Measurements from ENCODE around the gene NPIPB8.
"Not testable (repeated sequence)": the region's sequence is repeated elsewhere in the genome, so short reads cannot be mapped to it uniquely, and the experiment has no call there.

Gene NPIPB8

DNA sequence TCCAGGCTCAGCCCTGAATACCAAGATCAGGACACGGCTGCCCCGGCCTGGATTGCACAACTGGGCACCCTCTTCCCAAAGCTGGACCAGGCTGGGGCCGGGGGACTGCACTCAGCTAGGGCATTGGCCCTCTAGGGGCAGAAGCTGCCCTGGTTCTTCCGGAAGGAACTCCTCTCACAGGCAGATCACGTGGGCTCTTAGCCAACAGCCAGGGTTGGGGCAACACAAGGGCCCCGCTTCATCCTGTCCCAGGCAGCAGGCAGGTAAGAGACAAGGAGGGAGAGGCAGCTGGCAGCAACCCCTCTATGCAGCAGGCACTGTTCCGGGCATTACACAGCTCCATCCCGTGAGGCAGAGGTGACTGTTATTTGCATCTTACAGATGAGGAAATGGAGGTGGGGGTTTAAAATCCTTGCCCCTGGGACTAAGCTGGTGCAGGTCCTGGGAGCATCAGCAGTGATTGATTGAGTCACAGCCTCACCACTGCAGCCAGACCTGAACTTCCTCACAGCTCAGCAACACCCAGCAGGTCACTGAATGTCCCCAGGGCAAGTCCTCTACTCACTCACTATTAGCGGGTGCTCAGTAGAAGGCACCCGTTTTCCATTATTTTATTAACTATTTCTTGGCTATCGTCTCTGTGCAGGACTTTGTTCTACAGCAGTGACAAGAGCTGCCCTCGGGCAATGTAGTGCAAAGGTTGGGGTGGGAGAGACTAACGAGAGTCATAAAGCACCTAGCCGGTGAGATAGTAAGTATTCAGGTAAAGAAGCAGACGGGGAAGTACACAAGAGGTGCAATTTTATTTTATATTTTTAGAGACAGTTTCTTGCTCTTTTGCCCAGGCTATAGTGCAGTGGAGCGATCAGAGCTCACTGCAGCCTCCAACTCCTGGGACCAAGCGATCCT lies 38.2 kb upstream of the NPIPB8 start:
- H3K36me3 ChIP-seq (ENCODE audit: control insufficient read depth, insufficient read depth, low read length); H3K9ac ChIP-seq (ENCODE audit: low read length); H3K4me3 ChIP-seq (ENCODE audit: low read length): not testable (repeated sequence)

GRCh38 chr16:28600965-28601364 lies 36.9 kb upstream of the NPIPB8 start:
- H3K4me1 ChIP-seq (ENCODE audit: control insufficient read depth, insufficient read depth, low read length); H3K4me3 ChIP-seq (ENCODE audit: low read length); H3K27me3 ChIP-seq (ENCODE audit: control insufficient read depth, insufficient read depth, low read length); H3K27ac ChIP-seq (ENCODE audit: low read depth, low read length); H3K9ac ChIP-seq (ENCODE audit: low read length); H3K36me3 ChIP-seq (ENCODE audit: control insufficient read depth, insufficient read depth, low read length): not testable (repeated sequence)

More for the DNA sequence above, 38.2 kb upstream of the NPIPB8 start:
- not testable (repeated sequence) for H3K27me3 ChIP-seq (ENCODE audit: control insufficient read depth, insufficient read depth, low read length); H3K27ac ChIP-seq (ENCODE audit: low read depth, low read length); H3K4me1 ChIP-seq (ENCODE audit: control insufficient read depth, insufficient read depth, low read length)

DNA sequence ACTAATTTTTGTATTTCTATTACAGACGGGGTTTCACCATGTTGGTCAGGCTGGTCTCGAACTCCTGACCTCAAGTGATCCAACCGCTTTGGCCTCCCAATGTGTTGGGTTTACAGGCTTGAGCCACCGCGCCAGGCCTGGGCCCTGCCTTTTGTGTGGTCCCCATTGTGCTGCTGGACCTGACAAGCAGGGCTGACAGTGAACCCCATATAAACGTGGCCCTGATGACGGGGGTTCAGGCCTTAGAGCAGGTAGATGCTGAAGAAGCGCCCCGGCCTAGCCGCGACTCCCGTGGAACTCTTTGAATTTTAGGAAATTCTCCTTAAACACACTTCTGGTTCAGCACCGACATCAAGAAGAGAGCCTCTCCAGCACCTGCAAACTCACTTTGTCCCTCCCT lies 36.3 kb upstream of the NPIPB8 start:
- not testable (repeated sequence) for H3K36me3 ChIP-seq (ENCODE audit: control insufficient read depth, insufficient read depth, low read length); H3K27ac ChIP-seq (ENCODE audit: low read depth, low read length); H3K27me3 ChIP-seq (ENCODE audit: control insufficient read depth, insufficient read depth, low read length); H3K4me3 ChIP-seq (ENCODE audit: low read length); H3K4me1 ChIP-seq (ENCODE audit: control insufficient read depth, insufficient read depth, low read length); H3K9ac ChIP-seq (ENCODE audit: low read length)

DNA sequence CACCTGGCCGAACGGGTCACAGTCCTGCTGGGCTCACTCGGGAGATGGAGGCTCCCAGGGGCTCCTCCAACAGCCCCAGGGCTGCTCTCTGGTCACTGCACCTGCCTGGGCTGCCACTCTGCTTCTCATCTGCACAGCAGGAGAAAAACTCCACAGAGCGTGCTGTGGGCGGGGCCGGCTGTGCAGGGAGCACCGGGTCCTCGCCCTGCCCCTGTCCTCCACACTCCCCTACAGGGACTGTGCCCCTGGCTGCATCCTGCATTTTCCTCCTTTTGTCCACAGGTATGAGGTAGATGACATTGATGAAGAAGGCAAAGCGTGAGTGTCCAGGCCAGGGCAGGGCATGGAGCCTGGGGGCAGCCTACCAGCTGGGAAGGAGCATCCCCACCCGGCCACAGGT lies 35.8 kb upstream of the NPIPB8 start:
- not testable (repeated sequence) for H3K27ac ChIP-seq (ENCODE audit: low read depth, low read length); H3K9ac ChIP-seq (ENCODE audit: low read length); H3K36me3 ChIP-seq (ENCODE audit: control insufficient read depth, insufficient read depth, low read length); H3K4me1 ChIP-seq (ENCODE audit: control insufficient read depth, insufficient read depth, low read length); H3K4me3 ChIP-seq (ENCODE audit: low read length); H3K27me3 ChIP-seq (ENCODE audit: control insufficient read depth, insufficient read depth, low read length)

DNA sequence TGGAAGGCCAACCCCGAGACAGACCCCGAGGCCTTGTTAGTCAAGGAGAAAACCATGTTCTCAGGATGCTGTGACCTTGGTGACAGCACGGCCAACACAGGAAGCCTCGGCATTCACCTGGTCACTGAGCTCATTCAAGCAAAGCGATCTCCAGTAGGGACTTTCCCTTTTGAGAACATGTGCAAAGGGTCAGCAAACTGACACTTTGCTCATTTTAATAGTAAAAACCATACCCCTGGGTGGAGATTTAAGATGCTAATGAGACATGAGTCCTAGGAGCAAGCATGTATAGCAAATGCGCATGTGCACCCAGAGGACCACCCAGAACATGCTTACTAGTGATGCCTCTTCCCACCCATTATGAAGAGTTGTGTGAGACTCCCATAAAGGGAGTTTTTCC lies 35.3 kb upstream of the NPIPB8 start:
- H3K27ac ChIP-seq (ENCODE audit: low read depth, low read length), result no peak overlapping the region
- H3K4me3 ChIP-seq (ENCODE audit: low read length), result no peak overlapping the region
- H3K9ac ChIP-seq (ENCODE audit: low read length), result no peak overlapping the region
- no peaks in the 10 kb centered on the region for H3K36me3 ChIP-seq (ENCODE audit: control insufficient read depth, insufficient read depth, low read length)
- H3K4me1 ChIP-seq (ENCODE audit: control insufficient read depth, insufficient read depth, low read length), result no peaks in the 10 kb centered on the region
- H3K27me3 ChIP-seq (ENCODE audit: control insufficient read depth, insufficient read depth, low read length), result no peaks in the 10 kb centered on the region

GRCh38 chr16:28603381-28604185 lies 34.3 kb upstream of the NPIPB8 start:
- Histone ChIP-seq H3K4me3 (ENCODE audit: low read length) (no peak overlapping the region), H3K27me3 (ENCODE audit: control insufficient read depth, insufficient read depth, low read length) (no peaks in the 10 kb centered on the region), H3K27ac (ENCODE audit: low read depth, low read length) (no peak overlapping the region), H3K9ac (ENCODE audit: low read length) (no peak overlapping the region), H3K4me1 (ENCODE audit: control insufficient read depth, insufficient read depth, low read length) (no peaks in the 10 kb centered on the region), H3K36me3 (ENCODE audit: control insufficient read depth, insufficient read depth, low read length) (no peaks in the 10 kb centered on the region)

- Histone ChIP-seq H3K36me3 (ENCODE audit: control insufficient read depth, insufficient read depth, low read length) (no peaks in the 10 kb centered on the region), H3K4me1 (ENCODE audit: control insufficient read depth, insufficient read depth, low read length) (no peaks in the 10 kb centered on the region)
Observed at GRCh38 chr16:28604186-28604565, 33.7 kb upstream of the NPIPB8 start.

DNA sequence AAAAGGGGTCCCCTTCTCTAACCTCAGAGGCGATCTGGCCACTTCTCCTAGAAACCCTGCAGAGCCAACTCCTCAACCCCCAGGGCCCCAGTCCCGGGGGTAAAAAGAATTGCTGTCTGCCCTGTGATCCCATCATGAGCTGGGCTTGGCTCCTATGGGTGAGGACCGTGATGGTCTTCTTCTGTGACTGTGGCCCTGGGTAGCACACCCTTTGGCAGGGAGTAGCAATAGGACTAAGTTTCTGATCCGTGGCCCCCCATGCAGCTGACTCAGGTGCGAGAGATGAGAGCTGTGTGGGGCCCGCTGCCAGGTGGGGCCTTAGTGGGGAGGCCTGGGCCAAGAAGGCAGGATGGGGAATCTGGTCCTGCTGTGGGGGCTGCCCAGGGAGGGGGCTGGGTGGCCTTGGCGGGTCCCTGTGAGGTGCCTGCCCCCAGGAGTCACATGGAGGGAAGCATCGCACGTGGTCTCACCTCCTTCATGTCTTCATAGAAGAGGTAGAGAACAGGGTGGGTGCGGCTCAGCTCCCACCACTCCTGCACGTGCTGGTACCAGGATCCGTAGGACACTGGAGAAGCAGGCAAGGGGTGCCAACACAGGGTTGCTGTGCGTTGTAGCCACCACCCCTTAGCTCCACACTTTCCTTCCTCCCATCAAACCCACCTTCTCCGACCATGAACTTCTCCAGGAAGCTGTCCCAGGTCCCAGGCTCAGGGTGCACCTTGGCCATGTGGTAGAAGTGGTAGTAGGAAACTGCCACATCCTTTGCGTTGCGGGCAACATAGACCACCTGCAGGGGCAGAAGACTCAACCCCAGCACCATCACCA lies 31.4 kb upstream of the NPIPB8 start:
- Histone ChIP-seq H3K27ac (ENCODE audit: low read depth, low read length) (no peak overlapping the region), H3K4me1 (ENCODE audit: control insufficient read depth, insufficient read depth, low read length) (no peaks in the 10 kb centered on the region), H3K9ac (ENCODE audit: low read length) (no peak overlapping the region)

More at GRCh38 chr16:28604186-28604565, 33.7 kb upstream of the NPIPB8 start:
- Histone ChIP-seq H3K9ac (ENCODE audit: low read length) (no peak overlapping the region), H3K27me3 (ENCODE audit: control insufficient read depth, insufficient read depth, low read length) (no peaks in the 10 kb centered on the region), H3K4me3 (ENCODE audit: low read length) (no peak overlapping the region), H3K27ac (ENCODE audit: low read depth, low read length) (no peak overlapping the region)

GRCh38 chr16:28607116-28607623 lies 30.7 kb upstream of the NPIPB8 start:
- Histone ChIP-seq H3K27me3 (ENCODE audit: control insufficient read depth, insufficient read depth, low read length) (no peaks in the 10 kb centered on the region), H3K4me3 (ENCODE audit: low read length) (no peak overlapping the region), H3K4me1 (ENCODE audit: control insufficient read depth, insufficient read depth, low read length) (no peaks in the 10 kb centered on the region), H3K27ac (ENCODE audit: low read depth, low read length) (no peak overlapping the region), H3K9ac (ENCODE audit: low read length) (no peak overlapping the region), H3K36me3 (ENCODE audit: control insufficient read depth, insufficient read depth, low read length) (no peaks in the 10 kb centered on the region)

More for the DNA sequence above, 31.4 kb upstream of the NPIPB8 start:
- Histone ChIP-seq H3K27me3 (ENCODE audit: control insufficient read depth, insufficient read depth, low read length) (no peaks in the 10 kb centered on the region), H3K4me3 (ENCODE audit: low read length) (no peak overlapping the region), H3K36me3 (ENCODE audit: control insufficient read depth, insufficient read depth, low read length) (no peaks in the 10 kb centered on the region)

GRCh38 chr16:28607681-28608495 lies 30.0 kb upstream of the NPIPB8 start:
- H3K9ac ChIP-seq (ENCODE audit: low read length); H3K36me3 ChIP-seq (ENCODE audit: control insufficient read depth, insufficient read depth, low read length); H3K4me1 ChIP-seq (ENCODE audit: control insufficient read depth, insufficient read depth, low read length); H3K27me3 ChIP-seq (ENCODE audit: control insufficient read depth, insufficient read depth, low read length); H3K4me3 ChIP-seq (ENCODE audit: low read length); H3K27ac ChIP-seq (ENCODE audit: low read depth, low read length): not testable (repeated sequence)

DNA sequence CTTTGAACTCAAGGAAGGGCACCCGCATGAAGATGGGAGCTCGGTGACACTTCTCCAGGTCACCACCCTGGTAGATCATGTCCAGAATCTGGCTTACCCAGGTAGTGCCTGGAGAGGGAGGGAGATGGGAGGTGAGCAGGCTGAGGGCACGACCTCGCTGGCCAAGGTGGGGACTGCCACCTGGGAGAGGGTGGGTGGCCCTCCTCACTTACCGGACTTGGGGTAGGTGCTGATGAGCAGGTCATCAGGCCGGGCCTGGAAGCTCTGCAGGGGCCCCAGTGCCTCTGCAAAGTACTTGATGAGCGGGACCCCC lies 29.4 kb upstream of the NPIPB8 start:
- H3K4me3 ChIP-seq (ENCODE audit: low read length); H3K36me3 ChIP-seq (ENCODE audit: control insufficient read depth, insufficient read depth, low read length); H3K4me1 ChIP-seq (ENCODE audit: control insufficient read depth, insufficient read depth, low read length); H3K9ac ChIP-seq (ENCODE audit: low read length); H3K27me3 ChIP-seq (ENCODE audit: control insufficient read depth, insufficient read depth, low read length); H3K27ac ChIP-seq (ENCODE audit: low read depth, low read length): not testable (repeated sequence)

All from rectal smooth muscle tissue (tissue), 1 donor.